Measurements from ENCODE around the gene FASTK.
A peak's percentile ranks its signal among the peaks of the same experiment; 100 is the strongest.

The FASTK gene

DNA sequence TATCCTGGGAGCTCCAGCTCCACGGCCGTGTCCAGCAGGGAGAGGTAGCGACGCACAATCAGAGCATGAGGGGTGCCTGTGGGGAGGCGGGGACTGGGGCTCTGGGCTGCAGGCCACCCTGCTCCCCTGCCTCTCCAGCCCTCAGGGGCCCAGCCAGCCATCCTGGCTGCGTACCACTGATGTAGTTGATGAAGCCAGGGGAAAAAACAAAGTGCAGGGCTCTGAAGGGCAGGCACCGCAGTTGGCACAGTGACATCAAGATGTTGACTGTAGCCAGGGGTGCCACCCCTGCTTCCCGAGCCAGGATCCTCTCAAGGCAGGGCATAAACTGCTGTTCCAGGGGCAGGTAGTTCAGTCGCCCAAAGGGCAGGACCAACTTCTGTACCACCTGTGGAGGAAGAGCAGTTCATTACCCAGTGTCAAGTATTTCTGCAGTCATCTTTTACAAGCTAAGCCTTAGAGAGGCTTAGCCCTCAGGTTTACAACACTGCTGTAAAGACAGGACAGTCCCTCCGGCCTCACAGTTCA, 2.8 kb downstream of the FASTK start:
- no peak overlapping the region for H3K4me3 ChIP-seq (ENCODE audit: control insufficient read depth, low read depth, low read length)

DNA sequence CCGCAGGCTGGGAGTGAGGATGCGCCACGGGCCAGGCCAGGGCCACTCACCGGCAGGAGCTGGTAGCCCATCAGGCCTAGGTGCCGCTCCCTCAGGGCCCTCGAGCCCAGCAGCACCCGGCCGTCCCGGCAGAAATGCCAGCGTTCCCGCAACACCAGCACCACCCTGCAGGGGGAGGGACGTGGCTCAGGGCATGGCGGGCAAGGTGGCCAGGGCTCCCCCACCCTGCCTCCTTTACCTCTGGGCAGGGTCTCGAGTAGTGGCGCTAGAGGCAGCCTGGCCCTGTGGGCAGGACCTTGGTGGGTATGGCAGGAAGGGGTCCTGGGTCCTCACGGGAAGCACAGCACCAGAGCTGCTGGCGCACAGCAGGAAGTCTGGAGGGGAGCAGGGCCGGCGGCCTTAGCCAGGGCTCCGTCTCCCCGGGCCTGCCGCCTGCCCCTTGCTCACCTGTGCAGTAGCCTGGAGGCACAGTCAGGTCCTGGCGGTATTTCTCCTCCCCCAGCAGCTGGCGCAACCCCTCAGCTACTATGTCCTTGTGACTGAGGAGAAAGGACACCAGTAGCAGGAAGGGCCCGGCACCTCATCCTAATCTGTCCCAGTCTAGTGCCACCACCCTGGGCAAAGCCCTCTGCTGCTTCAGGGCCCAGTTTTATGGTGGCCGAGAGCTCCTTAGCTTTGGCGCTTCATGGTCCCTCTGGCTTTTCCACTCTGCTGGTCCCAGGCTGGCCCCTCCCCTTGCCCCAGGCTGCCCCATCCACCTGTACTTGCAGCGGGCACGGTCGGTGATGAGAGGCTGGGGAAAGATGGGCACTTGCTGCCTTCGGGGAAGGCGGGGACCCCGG, 3.5 kb downstream of the FASTK start:
- DNase-seq (ENCODE audit: low read depth): no peak
- TF ChIP-seq, protein P1, sequence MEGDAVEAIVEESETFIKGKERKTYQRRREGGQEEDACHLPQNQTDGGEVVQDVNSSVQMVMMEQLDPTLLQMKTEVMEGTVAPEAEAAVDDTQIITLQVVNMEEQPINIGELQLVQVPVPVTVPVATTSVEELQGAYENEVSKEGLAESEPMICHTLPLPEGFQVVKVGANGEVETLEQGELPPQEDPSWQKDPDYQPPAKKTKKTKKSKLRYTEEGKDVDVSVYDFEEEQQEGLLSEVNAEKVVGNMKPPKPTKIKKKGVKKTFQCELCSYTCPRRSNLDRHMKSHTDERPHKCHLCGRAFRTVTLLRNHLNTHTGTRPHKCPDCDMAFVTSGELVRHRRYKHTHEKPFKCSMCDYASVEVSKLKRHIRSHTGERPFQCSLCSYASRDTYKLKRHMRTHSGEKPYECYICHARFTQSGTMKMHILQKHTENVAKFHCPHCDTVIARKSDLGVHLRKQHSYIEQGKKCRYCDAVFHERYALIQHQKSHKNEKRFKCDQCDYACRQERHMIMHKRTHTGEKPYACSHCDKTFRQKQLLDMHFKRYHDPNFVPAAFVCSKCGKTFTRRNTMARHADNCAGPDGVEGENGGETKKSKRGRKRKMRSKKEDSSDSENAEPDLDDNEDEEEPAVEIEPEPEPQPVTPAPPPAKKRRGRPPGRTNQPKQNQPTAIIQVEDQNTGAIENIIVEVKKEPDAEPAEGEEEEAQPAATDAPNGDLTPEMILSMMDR (conservative IDR thresholded peaks at IDR 0.05; ENCODE audit: control insufficient read depth, insufficient read depth, low read depth, low read length): peak; percentile 31
- H3K4me3 ChIP-seq (ENCODE audit: control insufficient read depth, low read depth, low read length): no peak overlapping the region

More for the DNA sequence above, 2.8 kb downstream of the FASTK start:
- DNase-seq (ENCODE audit: low read depth): no peak
- TF ChIP-seq, protein P1 (conservative IDR thresholded peaks at IDR 0.05; ENCODE audit: control insufficient read depth, insufficient read depth, low read depth, low read length): no peak

DNA sequence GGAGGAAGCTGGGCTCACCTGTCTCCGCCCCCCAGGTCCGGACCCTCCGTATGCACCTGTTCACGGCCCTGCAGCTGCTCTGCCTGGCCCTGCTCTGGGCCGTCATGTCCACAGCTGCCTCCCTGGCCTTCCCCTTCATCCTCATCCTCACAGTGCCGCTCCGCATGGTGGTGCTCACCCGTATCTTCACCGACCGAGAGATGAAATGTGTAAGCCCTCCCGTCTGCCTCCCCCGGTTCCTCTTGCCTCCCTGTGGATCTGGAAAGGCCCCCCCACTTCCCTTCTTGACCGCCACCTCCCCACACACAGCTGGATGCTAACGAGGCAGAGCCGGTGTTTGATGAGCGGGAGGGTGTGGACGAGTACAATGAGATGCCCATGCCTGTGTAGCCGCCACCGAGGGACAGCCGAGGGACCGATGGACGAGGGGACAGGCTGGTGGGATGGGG, 4.6 kb downstream of the FASTK start:
- TF ChIP-seq, protein P1 (conservative IDR thresholded peaks at IDR 0.05; ENCODE audit: control insufficient read depth, insufficient read depth, low read depth, low read length): no peak

DNA sequence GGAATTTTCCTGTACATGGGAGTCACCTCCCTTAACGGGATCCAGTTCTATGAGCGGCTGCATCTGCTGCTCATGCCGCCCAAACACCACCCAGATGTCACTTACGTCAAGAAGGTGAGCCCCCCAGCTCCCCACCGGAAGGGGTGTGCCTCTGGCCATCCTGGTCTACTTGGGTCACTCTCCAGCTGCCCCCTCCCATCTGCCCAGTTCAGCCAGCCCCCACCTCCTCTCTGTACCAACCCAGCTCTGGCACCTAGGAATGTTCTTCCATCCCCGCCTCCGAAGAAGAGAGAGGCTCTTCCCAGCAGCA, 5.0 kb downstream of the FASTK start:
- no peak for DNase-seq (ENCODE audit: low read depth)
- TF ChIP-seq, protein P1 (conservative IDR thresholded peaks at IDR 0.05; ENCODE audit: control insufficient read depth, insufficient read depth, low read depth, low read length): no peak
- H3K4me3 ChIP-seq (ENCODE audit: control insufficient read depth, low read depth, low read length): no peak overlapping the region

More for the DNA sequence above, 4.6 kb downstream of the FASTK start:
- no peak for DNase-seq (ENCODE audit: low read depth)
- H3K4me3 ChIP-seq (ENCODE audit: control insufficient read depth, low read depth, low read length): no peak overlapping the region

DNA sequence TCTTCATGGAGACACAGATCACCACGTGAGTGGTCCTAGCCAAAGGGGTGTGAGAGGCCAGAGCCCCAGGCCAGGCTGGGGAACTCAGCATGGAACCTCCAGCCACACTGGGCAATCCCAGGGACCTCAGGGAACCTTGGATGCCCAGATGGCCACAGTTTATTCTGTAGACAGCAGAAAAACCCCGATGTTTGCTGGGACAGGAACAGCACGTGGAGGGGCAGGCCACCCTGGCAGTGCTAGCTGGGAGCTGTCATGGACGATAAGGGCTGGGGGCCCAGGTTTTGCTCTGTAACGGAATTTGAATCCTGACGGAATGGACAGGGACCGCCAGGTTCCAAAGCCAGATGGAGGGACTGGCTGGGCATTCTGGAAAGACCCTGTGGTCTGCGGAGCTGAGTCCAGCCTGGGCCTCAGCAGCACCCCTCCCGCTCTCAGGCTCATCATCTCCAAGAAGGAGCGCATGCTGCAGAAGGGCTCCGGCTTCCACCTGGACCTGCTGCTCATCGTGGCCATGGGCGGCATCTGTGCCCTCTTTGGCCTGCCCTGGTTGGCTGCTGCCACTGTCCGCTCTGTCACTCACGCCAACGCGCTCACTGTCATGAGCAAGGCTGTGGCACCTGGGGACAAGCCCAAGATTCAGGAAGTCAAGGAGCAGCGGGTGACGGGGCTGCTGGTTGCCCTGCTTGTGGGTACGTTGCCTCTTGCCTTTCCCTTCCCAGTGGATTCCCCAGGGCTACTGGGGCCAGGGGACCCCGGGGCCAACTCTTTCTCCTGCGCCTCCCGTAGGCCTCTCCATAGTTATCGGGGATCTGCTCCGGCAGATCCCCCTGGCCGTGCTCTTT, 5.6 kb downstream of the FASTK start:
- no peak for DNase-seq (ENCODE audit: low read depth)
- no peak overlapping the region for H3K4me3 ChIP-seq (ENCODE audit: control insufficient read depth, low read depth, low read length)

DNA sequence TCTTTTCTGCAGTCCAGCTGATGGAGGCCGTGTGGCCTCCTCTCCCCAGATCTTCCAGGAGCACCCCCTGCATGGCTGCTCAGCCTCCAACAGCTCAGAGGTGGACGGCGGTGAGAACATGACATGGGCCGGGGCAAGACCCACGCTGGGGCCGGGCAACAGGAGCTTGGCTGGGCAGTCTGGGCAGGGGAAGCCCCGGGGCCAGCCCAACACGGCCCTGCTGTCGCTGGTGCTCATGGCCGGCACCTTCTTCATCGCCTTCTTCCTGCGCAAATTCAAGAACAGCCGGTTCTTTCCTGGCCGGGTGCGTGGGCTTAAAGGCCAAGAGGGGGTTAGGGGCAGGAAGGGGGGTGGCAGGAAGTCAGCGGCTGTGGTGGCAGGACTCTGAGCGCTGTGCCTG, 6.6 kb downstream of the FASTK start:
- no peak overlapping the region for H3K4me3 ChIP-seq (ENCODE audit: control insufficient read depth, low read depth, low read length)
- no peak for DNase-seq (ENCODE audit: low read depth)
- TF ChIP-seq, protein P1 (conservative IDR thresholded peaks at IDR 0.05; ENCODE audit: control insufficient read depth, insufficient read depth, low read depth, low read length): no peak

More for the DNA sequence above, 5.6 kb downstream of the FASTK start:
- TF ChIP-seq, protein P1 (conservative IDR thresholded peaks at IDR 0.05; ENCODE audit: control insufficient read depth, insufficient read depth, low read depth, low read length): no peak

All from fibroblast of mammary gland (primary cell).